ENCODE results near the gene MRPL10. TPM values are rescaled to one million over a fixed set of nuclear protein-coding genes. Genes with fewer than 3 reads are reported as not detected.
A peak's percentile ranks its signal among the peaks of the same experiment; 100 is the strongest.

Gene MRPL10
- total RNA-seq, 4 donors from 2014 or later, result 23.2 to 36.6 (median 30.0) TPM

GRCh38 chr17:47852113-47852949, 21.0 kb upstream of the MRPL10 start:
- Histone ChIP-seq H3K4me3 (no peak overlapping the region), H3K9me3 (no peaks in the 10 kb centered on the region), H3K36me3 (no peaks in the 10 kb centered on the region), H3K4me1 (peaks cover 13 to 45% (median 28%) of the 10 kb centered on the region in 3 donors), H3K27ac (no peak overlapping the region), H3K27me3 (peaks cover 12 to 99% (median 34%) of the 10 kb centered on the region in 4 donors)
- TF ChIP-seq CTCF (IDR thresholded peaks at IDR 0.05) (no peak), POLR2A (IDR thresholded peaks at IDR 0.05) (no peak)
- no peak for DNase-seq
- 22 to 41% methylated on average over 32 of the region's 32 CpGs for WGBS, 2 donors
- intact Hi-C loops (cut with DNase I), result no loop called here

DNA sequence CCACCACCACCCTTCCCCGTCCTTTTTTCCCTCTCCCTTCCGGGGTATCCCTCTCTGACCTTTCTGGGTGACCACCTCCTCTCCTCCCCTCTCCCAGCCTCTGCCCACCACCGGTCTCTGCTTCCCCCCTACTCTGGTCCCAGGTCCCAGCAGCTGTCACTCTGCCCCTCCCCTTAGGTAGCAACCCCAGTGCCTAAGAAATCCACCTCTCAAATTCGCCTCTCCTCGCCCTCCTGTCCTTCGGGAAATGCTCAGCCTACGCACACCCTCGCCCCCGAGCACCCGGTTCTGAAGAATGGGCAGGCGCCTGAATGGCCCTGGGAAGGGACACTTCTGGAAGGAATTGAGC, 20.4 kb upstream of the MRPL10 start:
- intact Hi-C loops (cut with DNase I), result no loop called here
- TF ChIP-seq CTCF (IDR thresholded peaks at IDR 0.05) (no peak), POLR2A (IDR thresholded peaks at IDR 0.05) (no peak)
- H3K9me3 ChIP-seq, result no peaks in the 10 kb centered on the region
- peaks cover 16 to 99% (median 37%) of the 10 kb centered on the region in 4 donors for H3K27me3 ChIP-seq
- no peaks in the 10 kb centered on the region for H3K36me3 ChIP-seq
- H3K4me1 ChIP-seq, result peaks cover 17 to 51% (median 29%) of the 10 kb centered on the region in 3 donors
- WGBS, 2 donors, result 17 to 29% methylated on average over 8 to 10 of the region's 11 CpGs
- no peak for DNase-seq
- H3K4me3 ChIP-seq, result peak overlapping the region in 1 of 4 donors; percentile 70
- H3K27ac ChIP-seq, result no peak overlapping the region

DNA sequence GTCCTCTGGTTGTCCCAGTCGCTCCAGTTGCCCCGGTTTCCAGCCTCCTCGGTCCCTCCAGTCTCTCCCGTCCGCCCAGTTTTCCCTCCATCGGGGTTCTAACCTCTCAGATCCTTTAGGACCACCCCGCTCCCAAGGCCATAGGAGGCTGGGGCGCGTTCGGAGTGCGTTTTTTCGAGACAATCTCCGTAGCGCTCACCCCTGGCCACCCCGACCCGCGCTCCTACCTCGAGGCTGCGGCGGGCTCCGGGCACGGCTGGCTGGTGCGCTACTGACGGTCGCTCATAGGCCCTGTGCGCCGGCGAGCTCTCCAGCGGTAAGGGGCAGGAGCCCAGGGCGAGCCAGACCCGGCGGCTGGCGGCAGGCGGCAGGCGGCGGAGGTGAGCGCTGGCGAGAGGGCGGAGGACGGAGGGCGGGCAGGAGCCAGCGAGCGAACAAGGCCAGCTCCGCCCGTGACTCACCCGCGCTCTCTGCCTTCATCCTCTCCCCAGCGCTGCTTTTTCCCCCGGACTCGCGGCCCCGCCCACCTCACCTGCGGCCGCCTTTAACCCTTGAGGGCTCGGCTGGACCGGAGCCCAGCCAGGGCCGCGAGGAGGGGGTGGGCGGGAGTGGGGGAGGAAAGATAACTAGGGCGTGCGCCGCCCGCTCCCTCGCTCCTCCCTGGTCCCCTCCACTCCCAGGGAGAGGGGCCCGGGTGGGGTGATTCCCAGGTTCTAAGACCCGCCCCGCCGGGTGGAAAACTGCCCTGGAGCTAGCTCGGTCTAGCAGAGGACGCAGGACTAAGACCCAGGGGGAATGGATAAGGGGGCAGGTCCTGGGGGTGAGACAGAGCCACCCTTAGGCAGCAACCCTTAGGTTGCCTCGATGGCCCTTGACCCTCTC, 19.6 kb upstream of the MRPL10 start, which contains the start of gene SP6:
TSS of gene SP6 (minus strand) at position 472 of the 882 bp plus-strand sequence. CDS start 2,734 bp downstream, outside the sequence.
- Histone ChIP-seq H3K27me3 (peaks cover 16 to 99% (median 37%) of the 10 kb centered on the region in 4 donors), H3K36me3 (no peaks in the 10 kb centered on the region), H3K4me3 (peak within 1 kb of the TSS; percentile 48 to 70 (median 52)), H3K27ac (peak within 1 kb of the TSS in 3 of 4 donors; percentile 78 to 81 (median 79)), H3K4me1 (peaks cover 19 to 56% (median 29%) of the 10 kb centered on the region in 3 donors), H3K9me3 (no peaks in the 10 kb centered on the region)
- TF ChIP-seq POLR2A (IDR thresholded peaks at IDR 0.05) (peak in 1 of 4 donors; percentile 66), CTCF (IDR thresholded peaks at IDR 0.05) (peak in 3 of 6 experiments; percentile 4 to 40 (median 25))
- intact Hi-C loops (cut with DNase I), result no loop called here
- DNase-seq, result no peak
- WGBS, 2 donors, result 13 to 17% methylated on average over 11 to 23 of the region's 71 CpGs

DNA sequence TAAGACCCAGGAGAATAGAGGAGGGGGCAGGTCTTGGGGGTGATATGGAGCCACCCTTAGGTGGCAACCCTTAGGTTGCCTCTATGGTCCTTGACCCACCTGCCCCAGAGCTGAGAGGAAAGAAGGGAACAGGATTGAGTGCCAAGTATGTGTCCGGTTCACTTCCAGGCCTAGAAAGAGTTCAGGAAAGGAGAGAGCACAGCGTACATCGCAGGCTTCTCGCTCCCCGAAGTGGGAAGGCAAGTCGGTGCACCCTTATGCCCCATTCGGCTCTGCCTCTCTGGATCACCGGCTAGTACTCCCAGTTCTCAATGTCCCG, 19.0 kb upstream of the MRPL10 start:
- intact Hi-C loops (cut with DNase I), result no loop called here
- WGBS, 2 donors, result 32 to 69% methylated on average over 8 to 9 of the region's 9 CpGs
- peaks cover 19 to 56% (median 29%) of the 10 kb centered on the region in 3 donors for H3K4me1 ChIP-seq
- peak overlapping the region in 3 of 4 donors; percentile 78 to 81 (median 79) for H3K27ac ChIP-seq
- TF ChIP-seq CTCF (IDR thresholded peaks at IDR 0.05) (no peak), POLR2A (IDR thresholded peaks at IDR 0.05) (no peak)
- DNase-seq, result no peak
- no peaks in the 10 kb centered on the region for H3K36me3 ChIP-seq
- H3K27me3 ChIP-seq, result peaks cover 16 to 99% (median 37%) of the 10 kb centered on the region in 4 donors
- peak overlapping the region; percentile 48 to 70 (median 52) for H3K4me3 ChIP-seq
- H3K9me3 ChIP-seq, result no peaks in the 10 kb centered on the region
